Smooth muscle cell (in vitro differentiated cells): ENCODE data around the gene MED13L. TPM values are rescaled to one million over a fixed set of nuclear protein-coding genes. Genes with fewer than 3 reads are reported as not detected.
A peak's percentile ranks its signal among the peaks of the same experiment; 100 is the strongest.

Source experiments
- DNase-seq: peaks from one replicate; lab custom pipeline; 2025; ENCODE audit not compliant: unreplicated experiment; lab: John Stamatoyannopoulos, UW
- H2AFZ ChIP-seq: fragments of 200-600 bp; sonication (generic); 2 replicates; pipeline ENCODE4 v1.6.0; 2016; ENCODE audit warnings: antibody characterized with exemption, low read depth, mild to moderate bottlenecking
- H3F3A ChIP-seq: fragments of 200-600 bp; sonication (generic); 2 replicates; pipeline ENCODE4 v1.6.0; 2017; ENCODE audit warnings: antibody characterized with exemption, low read depth
- H3K27ac ChIP-seq: fragments of 200-600 bp; sonication (generic); 2 replicates; pipeline ENCODE4 v1.5.1; 2016; ENCODE audit warnings: low read depth, mild to moderate bottlenecking
- H3K27me3 ChIP-seq: fragments of 200-600 bp; sonication (generic); 2 replicates; pipeline ENCODE4 v1.6.1; 2016; ENCODE audit warnings: low read depth, mild to moderate bottlenecking
- H3K36me3 ChIP-seq: fragments of 200-600 bp; sonication (generic); 2 replicates; pipeline ENCODE4 v1.5.1; 2016; ENCODE audit warnings: low read depth
- H3K4me1 ChIP-seq: fragments of 200-600 bp; sonication (generic); 2 replicates; pipeline ENCODE4 v1.5.1; 2016; ENCODE audit warnings: low read depth
- H3K4me2 ChIP-seq: fragments of 200-600 bp; sonication (generic); 2 replicates; pipeline ENCODE4 v1.6.0; 2016; ENCODE audit warnings: mild to moderate bottlenecking
- H3K4me3 ChIP-seq: fragments of 200-600 bp; sonication (generic); 2 replicates; pipeline ENCODE4 v1.5.1; 2016; ENCODE audit warnings: mild to moderate bottlenecking
- H3K79me2 ChIP-seq: fragments of 200-600 bp; sonication (generic); 2 replicates; pipeline ENCODE4 v1.6.0; 2016; ENCODE audit warnings: low read depth, mild to moderate bottlenecking
- H3K9ac ChIP-seq: fragments of 200-600 bp; sonication (generic); 2 replicates; pipeline ENCODE4 v1.6.0; 2016; ENCODE audit warnings: low read depth
- H3K9me3 ChIP-seq: fragments of 200-600 bp; sonication (generic); replicated peaks from 2 replicates; pipeline ENCODE4 v1.5.1; 2016; ENCODE audit warnings: low read depth
- H4K20me1 ChIP-seq: fragments of 200-600 bp; sonication (generic); 2 replicates; pipeline ENCODE4 v1.6.0; 2016; ENCODE audit warnings: low read depth
- CTCF ChIP-seq: fragments of 200-600 bp; sonication (generic); IDR thresholded peaks from 2 replicates; pipeline ENCODE4 v1.5.1; 2017; ENCODE audit warnings: borderline replicate concordance, mild to moderate bottlenecking, antibody characterized with exemption; ENCODE audit not compliant: insufficient read depth, poor library complexity, severe bottlenecking
- WGBS: methylation state at CpG from one replicate; pipeline ENCODE4 v1.1.7; 2016; ENCODE audit warnings: low lambda C conversion rate; 5-methylcytosine and 5-hydroxymethylcytosine counted together
- polyA plus RNA-seq: library from polyadenylated mRNA; unstranded; fragments of >200 nt; fragmentation: Nextera tagmentation; extraction: Ambion mirVana; gene quantifications from 2 replicates; pipeline ENCODE4 v1.2.1, GENCODE V29; 2016
- total RNA-seq: library from RNA; depleted of rRNA; stranded (reverse); fragments of >200 nt; gene quantifications from 2 replicates; pipeline ENCODE4 v1.2.3, GENCODE V29; 2014

MED13L gene
- total and polyA plus RNA-seq, 2 experiments from 2014 or later = 13.2 to 74.3 TPM

- no peak overlapping the region for H2AFZ ChIP-seq
- no peak for DNase-seq
- WGBS = 82% methylated on average over 4 of the region's 4 CpGs
- no peaks in the 10 kb centered on the region for H3K9me3 ChIP-seq
- H3K4me1 ChIP-seq = peaks cover 26% of the 10 kb centered on the region
- H3K36me3 ChIP-seq = no peaks in the 10 kb centered on the region
- peak overlapping the region; percentile 39 for H3K4me2 ChIP-seq
- H3K9ac ChIP-seq = no peak overlapping the region
- H3K27me3 ChIP-seq = no peaks in the 10 kb centered on the region
- peak overlapping the region; percentile 47 for H3K27ac ChIP-seq
- H4K20me1 ChIP-seq = peaks cover 100% of the 10 kb centered on the region
- H3K79me2 ChIP-seq = peaks cover 86% of the 10 kb centered on the region
- no peak overlapping the region for H3K4me3 ChIP-seq
- H3F3A ChIP-seq = peaks cover 8% of the 10 kb centered on the region
- TF ChIP-seq CTCF = no peak
These were observed 75.1 kb downstream of the MED13L start for GRCh38 chr12:116202433-116202832.

- H3K27me3 ChIP-seq = no peaks in the 10 kb centered on the region
- H3K4me2 ChIP-seq = peak overlapping the region; percentile 39
- H3K36me3 ChIP-seq = no peaks in the 10 kb centered on the region
- H3F3A ChIP-seq = peaks cover 8% of the 10 kb centered on the region
- peaks cover 30% of the 10 kb centered on the region for H3K4me1 ChIP-seq
- H3K79me2 ChIP-seq = peaks cover 86% of the 10 kb centered on the region
- H3K9ac ChIP-seq = no peak overlapping the region
- H2AFZ ChIP-seq = no peak overlapping the region
- WGBS = 38% methylated on average over 1 of the region's 1 CpG
- TF ChIP-seq CTCF = no peak
- peaks cover 100% of the 10 kb centered on the region for H4K20me1 ChIP-seq
- no peaks in the 10 kb centered on the region for H3K9me3 ChIP-seq
- no peak for DNase-seq
- H3K4me3 ChIP-seq = no peak overlapping the region
- peak overlapping the region; percentile 47 for H3K27ac ChIP-seq
These were observed 75.6 kb downstream of the MED13L start for GRCh38 chr12:116201908-116202307.

- Histone ChIP-seq H3K4me1 (peaks cover 36% of the 10 kb centered on the region), H3K79me2 (peaks cover 86% of the 10 kb centered on the region), H3K4me3 (no peak overlapping the region), H2AFZ (no peak overlapping the region), H3K9ac (no peak overlapping the region), H3K27ac (peak overlapping the region; percentile 47), H4K20me1 (peaks cover 100% of the 10 kb centered on the region), H3K27me3 (no peaks in the 10 kb centered on the region), H3K36me3 (no peaks in the 10 kb centered on the region), H3F3A (peaks cover 8% of the 10 kb centered on the region), H3K9me3 (no peaks in the 10 kb centered on the region), H3K4me2 (peak overlapping the region; percentile 39)
- 95% methylated on average over 2 of the region's 2 CpGs for WGBS
- no peak for TF ChIP-seq CTCF
- DNase-seq = no peak
These were observed 76.1 kb downstream of the MED13L start for GRCh38 chr12:116201359-116201758.

- Histone ChIP-seq H3K4me1 (peaks cover 39% of the 10 kb centered on the region), H3K4me2 (peak overlapping the region; percentile 39), H3K4me3 (no peak overlapping the region), H3K9me3 (no peaks in the 10 kb centered on the region), H4K20me1 (peaks cover 100% of the 10 kb centered on the region), H3F3A (peaks cover 8% of the 10 kb centered on the region), H3K27me3 (no peaks in the 10 kb centered on the region), H3K9ac (no peak overlapping the region), H2AFZ (no peak overlapping the region), H3K79me2 (peaks cover 86% of the 10 kb centered on the region), H3K36me3 (no peaks in the 10 kb centered on the region), H3K27ac (no peak overlapping the region)
- DNase-seq = no peak
- TF ChIP-seq CTCF = no peak
- WGBS = 91% methylated on average over 1 of the region's 1 CpG
These were observed 76.7 kb downstream of the MED13L start for GRCh38 chr12:116200812-116201211.
